K562 (cell line): ENCODE data around the gene ACBD3. TPM values are rescaled to one million over a fixed set of nuclear protein-coding genes. Genes with fewer than 3 reads are reported as not detected.
A peak's percentile ranks its signal among the peaks of the same experiment; 100 is the strongest.

Source experiments
- ATAC-seq: fragments of 200-7000 bp; cut with Tn5 transposase; 3 replicates; pipeline ENCODE4 v1.9.1; 2020; ENCODE audit warnings: moderate library complexity
- BruUV-seq: library from RNA; stranded (reverse); fragments of 400-500 nt; replicated peaks from 2 replicates; lab custom pipeline; 2021; lab: Mats Ljungman, UMichigan
- CTCF ChIA-PET: fragments of 300-600 bp; formaldehyde crosslinking; extraction: SDS; loops from one replicate; lab custom pipeline; 2021; ENCODE audit warnings: low intra/inter-chr PET ratio; lab: Yijun Ruan, JAX
- POLR2A ChIA-PET: fragments of 300-600, 350-650 bp; sonication (Branson Sonifier 250); formaldehyde crosslinking; extraction: SDS; loops from one replicate; lab custom pipeline; 2021; ENCODE audit warnings: antibody characterized with exemption, inconsistent platforms; lab: Yijun Ruan, JAX
- DNase-seq, 4 experiments: peaks; one replicate each; pipeline versions ENCODE4 v3.0.0 to v3.0.0-alpha.2; 2011 to 2018; ENCODE audit warnings: low spot score in 3 of 4, mixed read lengths in 3 of 4; ENCODE audit errors: extremely low read depth in 1 of 4
- FAIRE-seq: peaks from 2 replicates; lab custom pipeline; 2011; peaks lifted over from hg19 to GRCh38; lab: Jason Lieb, UNC
- H2AFZ ChIP-seq: 2 replicates; pipeline ENCODE4 v1.6.0; 2011; ENCODE audit warnings: low read depth, low read length, control low read depth, inconsistent platforms
- H3K27ac ChIP-seq: fragments of 200-600 bp; 3 replicates; pipeline ENCODE4 v1.8.0; 2011; ENCODE audit warnings: low read depth, mild to moderate bottlenecking, control low read depth, inconsistent platforms, low read length, moderate library complexity, mixed read lengths; ENCODE audit errors: extremely low read depth
- H3K27me3 ChIP-seq, 2 experiments: fragments of 300-600 bp in 1 of 2; 2 replicates in 1 of 2; 3 replicates in 1 of 2; pipeline versions ENCODE4 v1.6.0 to v1.8.0; 2011; ENCODE audit warnings: inconsistent platforms in 2 of 2, low read length in 2 of 2, mild to moderate bottlenecking in 1 of 2, mixed read lengths in 1 of 2, moderate library complexity in 1 of 2; ENCODE audit not compliant: control insufficient read depth in 2 of 2, insufficient read depth in 2 of 2
- H3K36me3 ChIP-seq: fragments of 300-600 bp; 3 replicates; pipeline ENCODE4 v1.8.0; 2011; ENCODE audit warnings: mild to moderate bottlenecking, low read length, inconsistent platforms; ENCODE audit not compliant: control insufficient read depth, insufficient read depth
- H3K4me1 ChIP-seq, 2 experiments: fragments of 200-600 bp in 1 of 2; replicated peaks in 1 of 2; 2 replicates in 1 of 2; 3 replicates in 1 of 2; pipeline versions ENCODE4 v1.5.1 to v1.8.0; 2011; ENCODE audit warnings: inconsistent platforms in 2 of 2, low read length in 2 of 2, mild to moderate bottlenecking in 1 of 2, mixed read lengths in 1 of 2, moderate library complexity in 1 of 2; ENCODE audit not compliant: control insufficient read depth in 2 of 2, insufficient read depth in 2 of 2
- H3K4me2 ChIP-seq: 2 replicates; pipeline ENCODE4 v1.6.1; 2011; ENCODE audit warnings: low read length, control low read depth, inconsistent platforms, mixed read lengths; ENCODE audit not compliant: insufficient read depth
- H3K4me3 ChIP-seq: fragments of 200-600 bp; sonication (generic), shearing (Covaris generic); 2 replicates; pipeline ENCODE4 v1.5.1; 2016; ENCODE audit warnings: control low read depth, inconsistent platforms
- H3K79me2 ChIP-seq: fragments of 200-600 bp; 3 replicates; pipeline ENCODE4 v1.8.0; 2011; ENCODE audit warnings: low read length, inconsistent platforms; ENCODE audit not compliant: control insufficient read depth, insufficient read depth
- H3K9ac ChIP-seq, 2 experiments: 2 replicates each; pipeline versions ENCODE4 v1.6.0 to v1.6.1; 2011; ENCODE audit warnings: low read depth in 2 of 2, low read length in 2 of 2, control low read depth in 1 of 2, inconsistent platforms in 1 of 2, mild to moderate bottlenecking in 1 of 2, mixed read lengths in 1 of 2; ENCODE audit not compliant: insufficient read depth in 1 of 2
- H3K9me1 ChIP-seq: one replicate; pipeline ENCODE4 v1.6.0; 2011; ENCODE audit warnings: inconsistent platforms, mild to moderate bottlenecking, low read length, moderate library complexity; ENCODE audit not compliant: control insufficient read depth, insufficient read depth
- H3K9me3 ChIP-seq: replicated peaks from 2 replicates; pipeline ENCODE4 v1.5.1; 2011; ENCODE audit warnings: low read depth, low read length, inconsistent platforms; ENCODE audit not compliant: control insufficient read depth, insufficient read depth
- H4K20me1 ChIP-seq: replicated peaks from 2 replicates; pipeline ENCODE4 v1.6.1; 2011; ENCODE audit warnings: low read length, inconsistent platforms, mixed read lengths; ENCODE audit not compliant: control insufficient read depth, insufficient read depth
- CBFB ChIP-seq: sonication (generic); formaldehyde crosslinking; IDR thresholded peaks from 2 replicates; pipeline ENCODE4 v1.4.0; 2020; ENCODE audit warnings: mild to moderate bottlenecking, missing genetic modification reagents
- CCAR2 ChIP-seq: fragments of 200-400 bp; formaldehyde crosslinking; IDR thresholded peaks from 2 replicates; pipeline ENCODE4 v1.6.1; 2017; ENCODE audit warnings: mild to moderate bottlenecking, low read depth, low read length
- DNMT1 ChIP-seq: fragments of 450-650 bp; IDR thresholded peaks from 2 replicates; pipeline ENCODE4 v1.6.1; 2016; ENCODE audit warnings: antibody characterized with exemption, mild to moderate bottlenecking
- EGR1 ChIP-seq: fragments of 450-650 bp; conservative IDR thresholded peaks from 2 replicates; pipeline ENCODE4 v1.6.1; 2017; ENCODE audit warnings: mild to moderate bottlenecking
- GABPB2 ChIP-seq: fragments of 250-450 bp; sonication (Bioruptor Pico); conservative IDR thresholded peaks from 2 replicates; pipeline ENCODE4 v1.5.1; 2021; ENCODE audit warnings: mild to moderate bottlenecking
- KLF1 ChIP-seq: fragments of 450-650 bp; IDR thresholded peaks from 2 replicates; pipeline ENCODE4 v1.6.1; 2016; ENCODE audit warnings: missing genetic modification characterization, missing compliant biosample characterization
- KLF10 ChIP-seq: fragments of 250-450 bp; sonication (Bioruptor Pico); IDR thresholded peaks from 2 replicates; pipeline ENCODE4 v1.6.1; 2021; ENCODE audit warnings: matching md5 sums
- NFE2 ChIP-seq: IDR thresholded peaks from 2 replicates; pipeline ENCODE4 v1.6.1; 2014; ENCODE audit warnings: antibody characterized with exemption, low read depth
- NFRKB ChIP-seq: fragments of 450-650 bp; IDR thresholded peaks from 2 replicates; pipeline ENCODE4 v1.6.1; 2016; ENCODE audit warnings: low read depth
- PURB ChIP-seq: sonication (generic); formaldehyde crosslinking; IDR thresholded peaks from 2 replicates; pipeline ENCODE4 v1.9.0; 2021; ENCODE audit warnings: low read depth, mild to moderate bottlenecking, missing genetic modification reagents
- RBM15 ChIP-seq: fragments of 200-400 bp; formaldehyde crosslinking; IDR thresholded peaks from 2 replicates; pipeline ENCODE4 v1.6.1; 2018; ENCODE audit warnings: mild to moderate bottlenecking, low read length, moderate library complexity; ENCODE audit not compliant: insufficient read depth
- SETDB1 ChIP-seq: IDR thresholded peaks from one replicate; pipeline ENCODE4 v1.6.1; 2012; ENCODE audit warnings: low read length, control low read depth, inconsistent platforms
- SMC3 ChIP-seq: conservative IDR thresholded peaks from 2 replicates; pipeline ENCODE4 v1.6.1; 2011; ENCODE audit warnings: low read depth, low read length, improper control_type of control experiment; ENCODE audit not compliant: insufficient read depth
- U2AF2 ChIP-seq: fragments of 200-400 bp; formaldehyde crosslinking; optimal IDR thresholded peaks from 2 replicates; pipeline ENCODE3; 2017; ENCODE audit warnings: low read depth, mild to moderate bottlenecking, low read length
- ZNF224 ChIP-seq: sonication (generic); formaldehyde crosslinking; IDR thresholded peaks from 2 replicates; pipeline ENCODE4 v1.8.0; 2022; ENCODE audit warnings: mild to moderate bottlenecking, missing genetic modification reagents
- WGBS: fragments of 100-300 bp; shearing (Covaris generic); methylation state at CpG from one replicate; pipeline ENCODE4 v1.1.6; 2016; ENCODE audit warnings: low coverage, mixed read lengths; ENCODE audit not compliant: insufficient coverage; ENCODE audit errors: missing lambda C conversion rate; 5-methylcytosine and 5-hydroxymethylcytosine counted together
- in situ Hi-C: fragments of 300-500 bp; cut with MboI; formaldehyde crosslinking; loops from 4 replicates; pipeline ENCODE4 v1.15.0; 2018; ENCODE audit warnings: inconsistent platforms, mixed read lengths
- intact Hi-C: fragments of 100-400 bp; cut with micrococcal nuclease; formaldehyde crosslinking; loops from 2 replicates; pipeline ENCODE4 v1.14.2; 2022
- polyA plus RNA-seq, 8 experiments: library from polyadenylated mRNA; depleted of rRNA in 4 of 8; stranded (reverse) in 5 of 8; unstranded in 3 of 8; fragments of >200 nt; fragmentation: Nextera tagmentation in 2 of 8; fragmentation: Illumina TruSeq in 1 of 8; extraction: Ambion mirVana in 2 of 8; extraction: Trizol in 1 of 8; gene quantifications; 2 replicates each; pipeline versions ENCODE4 v1.2.1 to v1.2.3, GENCODE V29; 2011 to 2014; ENCODE audit warnings: inconsistent platforms in 1 of 8, missing spikeins in 1 of 8
- total RNA-seq, 7 experiments: library from RNA; depleted of rRNA in 6 of 7; stranded (reverse); fragments of >200 nt in 6 of 7; fragmentation: Illumina TruSeq in 2 of 7; extraction: Trizol in 2 of 7; gene quantifications; 2 replicates each; pipeline versions ENCODE4 v1.2.1 to v1.2.3, GENCODE V29; 2011 to 2021; ENCODE audit warnings: low replicate concordance in 1 of 7
- TF ChIP-seq, protein P1 (sequence below): IDR thresholded peaks from 2 replicates; pipeline ENCODE4 v1.6.1; 2011; ENCODE audit warnings: borderline replicate concordance, low read depth, mild to moderate bottlenecking, moderate library complexity, low read length; ENCODE audit not compliant: insufficient read depth, poor library complexity, severe bottlenecking

The ACBD3 gene
- total and polyA plus RNA-seq, 9 of the 15 experiments (the other 6 are each of a cell fraction or from before 2014, with no cell fraction given): 11.1 to 36.7 (median 26.9) TPM

DNA sequence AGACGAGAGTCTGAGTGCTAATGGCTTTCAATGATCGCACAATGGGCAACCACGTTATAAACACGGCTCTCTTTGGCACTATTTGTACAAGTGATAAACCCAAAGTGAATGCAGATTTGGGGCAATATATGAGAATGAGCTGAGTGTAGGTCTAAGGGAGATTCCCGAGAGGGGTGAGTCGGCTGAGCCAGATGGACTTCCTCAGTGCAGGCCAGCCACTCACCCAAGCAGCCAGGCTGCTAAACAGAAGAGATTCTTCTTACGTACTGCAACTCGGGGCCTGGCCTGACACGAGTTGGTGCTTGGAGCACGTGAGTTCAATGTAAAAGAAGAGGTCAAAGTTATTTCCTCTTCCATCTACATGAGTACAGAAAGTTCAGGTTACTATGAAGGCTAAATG lies 30.7 kb upstream of the ACBD3 start:
- Histone ChIP-seq H3K79me2 (no peaks in the 10 kb centered on the region), H3K9me1 (no peaks in the 10 kb centered on the region), H3K36me3 (no peaks in the 10 kb centered on the region), H3K4me1 (peaks cover 4 to 12% of the 10 kb centered on the region in 2 experiments), H3K4me2 (no peak overlapping the region), H3K27me3 (no peaks in the 10 kb centered on the region), H3K9me3 (no peaks in the 10 kb centered on the region), H2AFZ (peak overlapping the region; percentile 56), H3K9ac (peak overlapping the region in 1 of 2 experiments; percentile 7; a peak in 1 of 4 replicates), H3K27ac (no peak overlapping the region), H4K20me1 (no peaks in the 10 kb centered on the region), H3K4me3 (no peak overlapping the region)
- intact Hi-C loops: loop anchor here (5.0 kb wide), 1 partner anchor 115 kb away; no protein-coding TSS in a partner anchor
- 54% methylated on average over 10 of the region's 10 CpGs for WGBS
- CTCF ChIA-PET: no interaction called here
- no TSS peak for BruUV-seq
- no peak for DNase-seq
- POLR2A ChIA-PET: no interaction called here
- ATAC-seq: no peak
- TF ChIP-seq DNMT1 (no peak), ZNF224 (CRISPR knock-in tag) (no peak), GABPB2 (CRISPR knock-in tag) (no peak), SMC3 (no peak), KLF10 (CRISPR knock-in tag) (no peak), CBFB (no peak), NFE2 (no peak), EGR1 (no peak), RBM15 (no peak), CCAR2 (no peak), U2AF2 (no peak), SETDB1 (no peak), KLF1 (tag) (no peak), NFRKB (no peak), PURB (CRISPR knock-in tag) (no peak)
- TF ChIP-seq, protein P1, sequence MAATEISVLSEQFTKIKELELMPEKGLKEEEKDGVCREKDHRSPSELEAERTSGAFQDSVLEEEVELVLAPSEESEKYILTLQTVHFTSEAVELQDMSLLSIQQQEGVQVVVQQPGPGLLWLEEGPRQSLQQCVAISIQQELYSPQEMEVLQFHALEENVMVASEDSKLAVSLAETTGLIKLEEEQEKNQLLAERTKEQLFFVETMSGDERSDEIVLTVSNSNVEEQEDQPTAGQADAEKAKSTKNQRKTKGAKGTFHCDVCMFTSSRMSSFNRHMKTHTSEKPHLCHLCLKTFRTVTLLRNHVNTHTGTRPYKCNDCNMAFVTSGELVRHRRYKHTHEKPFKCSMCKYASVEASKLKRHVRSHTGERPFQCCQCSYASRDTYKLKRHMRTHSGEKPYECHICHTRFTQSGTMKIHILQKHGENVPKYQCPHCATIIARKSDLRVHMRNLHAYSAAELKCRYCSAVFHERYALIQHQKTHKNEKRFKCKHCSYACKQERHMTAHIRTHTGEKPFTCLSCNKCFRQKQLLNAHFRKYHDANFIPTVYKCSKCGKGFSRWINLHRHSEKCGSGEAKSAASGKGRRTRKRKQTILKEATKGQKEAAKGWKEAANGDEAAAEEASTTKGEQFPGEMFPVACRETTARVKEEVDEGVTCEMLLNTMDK: no peak
- no peak for FAIRE-seq
- in situ Hi-C loops: no loop called here
